ENCODE results near the gene SNTG2.

The SNTG2 gene

DNA sequence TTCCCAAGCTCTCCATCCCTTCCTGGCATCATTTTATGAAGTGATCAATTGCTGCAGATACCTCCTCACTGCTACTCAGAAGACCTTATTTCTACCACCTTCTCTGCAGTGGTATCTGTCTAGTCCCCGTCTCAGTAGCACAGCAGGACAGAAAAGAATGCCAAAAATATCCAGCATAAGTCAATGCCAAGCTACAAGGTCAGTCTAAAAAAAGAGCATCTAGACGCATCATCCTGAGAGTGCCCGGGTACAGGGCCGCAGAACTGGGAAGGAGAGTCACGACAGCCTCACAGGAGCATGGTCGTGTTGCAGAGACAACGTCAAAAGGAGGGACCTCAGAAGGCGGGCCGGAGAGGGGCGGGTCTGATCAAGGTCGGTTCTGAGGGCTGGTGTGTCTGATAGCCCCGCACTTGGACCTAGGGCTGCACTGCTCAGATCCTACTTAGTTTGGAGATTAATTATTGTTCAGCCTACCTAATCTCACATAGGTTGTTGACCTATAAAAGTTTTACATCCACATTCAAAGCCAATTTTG is 24.3 kb upstream of the SNTG2 start:
- no peak for TF ChIP-seq FOXP2 (optimal IDR thresholded peaks at IDR 0.05; ENCODE audit: borderline replicate concordance, extremely low read depth, extremely low read length, insufficient read depth)
- TF ChIP-seq REST (IDR thresholded peaks at IDR 0.05; ENCODE audit: insufficient read depth in 1 of 2, low read depth in 2 of 2, low read length in 2 of 2): no peak
- TF ChIP-seq TAF1 (IDR thresholded peaks at IDR 0.05; ENCODE audit: borderline replicate concordance, insufficient read depth, low read length): no peak
- no peak for TF ChIP-seq SIN3A (IDR thresholded peaks at IDR 0.05; ENCODE audit: borderline replicate concordance, insufficient read depth, low read length)
- TF ChIP-seq POLR2AphosphoS5 (IDR thresholded peaks at IDR 0.05; ENCODE audit: low read depth, low read length): no peak

DNA sequence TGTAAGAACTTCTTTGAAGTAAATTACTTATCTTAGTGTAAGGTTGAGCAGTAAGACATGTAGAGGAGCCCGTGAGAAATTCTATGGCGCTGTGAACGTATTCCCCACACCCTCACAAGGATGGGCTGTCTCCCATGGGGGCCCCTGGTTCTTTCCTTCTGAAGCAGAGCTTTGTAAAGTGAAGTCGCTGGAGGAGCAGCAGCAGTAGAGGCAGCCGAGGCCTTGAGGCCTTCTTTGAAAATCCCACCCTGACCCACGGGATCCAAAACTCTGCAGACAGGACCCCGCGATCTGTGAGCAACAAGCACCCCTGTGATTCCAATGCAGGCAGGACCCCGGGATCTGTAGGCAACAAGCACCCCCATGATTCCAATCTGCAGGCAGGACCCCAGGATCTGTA is 23.8 kb upstream of the SNTG2 start:
- TF ChIP-seq FOXP2 (optimal IDR thresholded peaks at IDR 0.05; ENCODE audit: borderline replicate concordance, extremely low read depth, extremely low read length, insufficient read depth) (no peak), REST (IDR thresholded peaks at IDR 0.05; ENCODE audit: insufficient read depth in 1 of 2, low read depth in 2 of 2, low read length in 2 of 2) (no peak), TAF1 (IDR thresholded peaks at IDR 0.05; ENCODE audit: borderline replicate concordance, insufficient read depth, low read length) (no peak), SIN3A (IDR thresholded peaks at IDR 0.05; ENCODE audit: borderline replicate concordance, insufficient read depth, low read length) (no peak), POLR2AphosphoS5 (IDR thresholded peaks at IDR 0.05; ENCODE audit: low read depth, low read length) (no peak)

GRCh38 chr2:929011-929735 is 21.5 kb upstream of the SNTG2 start:
- TF ChIP-seq FOXP2 (optimal IDR thresholded peaks at IDR 0.05; ENCODE audit: borderline replicate concordance, extremely low read depth, extremely low read length, insufficient read depth): no peak
- TF ChIP-seq POLR2AphosphoS5 (IDR thresholded peaks at IDR 0.05; ENCODE audit: low read depth, low read length): no peak
- TF ChIP-seq TAF1 (IDR thresholded peaks at IDR 0.05; ENCODE audit: borderline replicate concordance, insufficient read depth, low read length): no peak
- TF ChIP-seq SIN3A (IDR thresholded peaks at IDR 0.05; ENCODE audit: borderline replicate concordance, insufficient read depth, low read length): no peak
- no peak for TF ChIP-seq REST (IDR thresholded peaks at IDR 0.05; ENCODE audit: insufficient read depth in 1 of 2, low read depth in 2 of 2, low read length in 2 of 2)

DNA sequence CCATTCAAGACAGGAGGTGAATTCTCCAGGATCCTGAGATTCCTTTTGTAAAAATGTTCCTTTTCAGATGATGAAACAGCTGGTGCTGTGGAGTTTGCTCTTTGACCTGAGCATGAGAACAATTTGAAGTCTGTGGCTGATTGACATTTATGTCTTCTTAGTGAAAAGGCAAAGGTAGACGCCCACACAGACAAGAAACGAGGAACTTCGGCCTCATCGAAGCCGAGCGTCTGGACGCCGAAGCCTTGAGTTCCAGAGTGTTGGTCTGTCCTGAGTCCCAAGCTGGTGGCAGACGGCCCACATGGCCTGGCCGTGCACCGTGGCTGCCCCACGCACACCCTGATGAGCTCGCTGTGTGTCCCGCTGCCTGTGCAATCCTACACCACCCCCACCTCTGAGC is 20.7 kb upstream of the SNTG2 start:
- TF ChIP-seq SIN3A (IDR thresholded peaks at IDR 0.05; ENCODE audit: borderline replicate concordance, insufficient read depth, low read length): no peak
- no peak for TF ChIP-seq POLR2AphosphoS5 (IDR thresholded peaks at IDR 0.05; ENCODE audit: low read depth, low read length)
- TF ChIP-seq REST (IDR thresholded peaks at IDR 0.05; ENCODE audit: insufficient read depth in 1 of 2, low read depth in 2 of 2, low read length in 2 of 2): no peak
- no peak for TF ChIP-seq TAF1 (IDR thresholded peaks at IDR 0.05; ENCODE audit: borderline replicate concordance, insufficient read depth, low read length)
- TF ChIP-seq FOXP2 (optimal IDR thresholded peaks at IDR 0.05; ENCODE audit: borderline replicate concordance, extremely low read depth, extremely low read length, insufficient read depth): no peak
